Ishikawa (cell line): ENCODE data around the gene IL22RA2.

Experiments used
- MAX ChIP-seq: IDR thresholded peaks from 2 replicates; pipeline ENCODE4 v1.6.1; 2012
- REST ChIP-seq: IDR thresholded peaks from 2 replicates; pipeline ENCODE4 v1.6.1; 2012; ENCODE audit warnings: low read depth, mild to moderate bottlenecking
- TCF12 ChIP-seq: IDR thresholded peaks from 2 replicates; pipeline ENCODE4 v1.6.1; 2012; ENCODE audit warnings: low read depth
- USF1 ChIP-seq: IDR thresholded peaks from 2 replicates; pipeline ENCODE4 v1.6.1; 2012
- YY1 ChIP-seq: IDR thresholded peaks from 2 replicates; pipeline ENCODE4 v1.6.1; 2012; ENCODE audit warnings: low read depth

GRCh38 chr6:137203256-137203655, 29.8 kb upstream of the IL22RA2 start:
- TF ChIP-seq YY1 (no peak), USF1 (no peak), REST (no peak), TCF12 (no peak), MAX (no peak)
